SK-N-SH treated with all-trans-retinoic acid at 6 μM for 48 hours (cell line): ENCODE data around the gene B4GALNT3.
A peak's percentile ranks its signal among the peaks of the same experiment; 100 is the strongest.

Experiments
- ATAC-seq: fragments of 200-7000 bp; cut with Tn5 transposase; 3 replicates; pipeline ENCODE4 v1.9.1; 2020; ENCODE audit warnings: mild to moderate bottlenecking, moderate library complexity
- ARNTL ChIP-seq: fragments of 450-650 bp; formaldehyde crosslinking; IDR thresholded peaks from 2 replicates; pipeline ENCODE4 v1.5.0; 2020; ENCODE audit warnings: low read depth, mild to moderate bottlenecking, moderate library complexity, borderline replicate concordance
- BACH2 ChIP-seq: fragments of 250-450 bp; sonication (Bioruptor Pico); IDR thresholded peaks from 2 replicates; pipeline ENCODE4 v1.9.0; 2021; ENCODE audit warnings: mild to moderate bottlenecking, borderline replicate concordance
- CSDC2 ChIP-seq: fragments of 250-450 bp; sonication (Bioruptor Pico); IDR thresholded peaks from 2 replicates; pipeline ENCODE4 v1.5.0; 2020; ENCODE audit warnings: mild to moderate bottlenecking, moderate library complexity
- GLIS3 ChIP-seq: fragments of 250-450 bp; sonication (Bioruptor Pico); IDR thresholded peaks from 2 replicates; pipeline ENCODE4 v1.5.0; 2020; ENCODE audit warnings: mild to moderate bottlenecking, moderate library complexity
- ISL1 ChIP-seq: fragments of 250-450 bp; sonication (Bioruptor Pico); IDR thresholded peaks from 2 replicates; pipeline ENCODE4 v2.1.2; 2022; ENCODE audit warnings: mild to moderate bottlenecking, moderate library complexity
- OSR1 ChIP-seq: fragments of 250-450 bp; sonication (Bioruptor Pico); IDR thresholded peaks from 2 replicates; pipeline ENCODE4 v1.8.0; 2022; ENCODE audit warnings: moderate library complexity, mild to moderate bottlenecking, inconsistent platforms
- PPARA ChIP-seq: fragments of 250-450 bp; sonication (Bioruptor Pico); IDR thresholded peaks from 2 replicates; pipeline ENCODE4 v1.5.0; 2020; ENCODE audit warnings: mild to moderate bottlenecking, borderline replicate concordance
- RARB ChIP-seq: fragments of 250-450 bp; sonication (Bioruptor Pico); IDR thresholded peaks from 2 replicates; pipeline ENCODE4 v1.8.0; 2021; ENCODE audit warnings: mild to moderate bottlenecking, moderate library complexity
- TCF4 ChIP-seq: fragments of 250-450 bp; sonication (Bioruptor Pico); IDR thresholded peaks from 2 replicates; pipeline ENCODE4 v1.8.0; 2021; ENCODE audit warnings: mild to moderate bottlenecking, moderate library complexity, borderline replicate concordance
- TOX ChIP-seq: fragments of 250-450 bp; sonication (Bioruptor Pico); IDR thresholded peaks from 2 replicates; pipeline ENCODE4 v1.8.0; 2021; ENCODE audit warnings: mild to moderate bottlenecking, moderate library complexity, borderline replicate concordance
- ZC3H10 ChIP-seq: fragments of 250-450 bp; sonication (Bioruptor Pico); IDR thresholded peaks from 2 replicates; pipeline ENCODE4 v1.5.1; 2021; ENCODE audit warnings: mild to moderate bottlenecking, moderate library complexity
- ZFP30 ChIP-seq: fragments of 450-650 bp; formaldehyde crosslinking; IDR thresholded peaks from 2 replicates; pipeline ENCODE4 v1.5.0; 2022; ENCODE audit warnings: mild to moderate bottlenecking, moderate library complexity
- ZNF565 ChIP-seq: fragments of 450-650 bp; formaldehyde crosslinking; conservative IDR thresholded peaks from 2 replicates; pipeline ENCODE4 v1.5.0; 2020; ENCODE audit warnings: low read depth, mild to moderate bottlenecking, moderate library complexity
- ZNF70 ChIP-seq: fragments of 450-650 bp; formaldehyde crosslinking; IDR thresholded peaks from 2 replicates; pipeline ENCODE4 v1.5.0; 2020; ENCODE audit warnings: mild to moderate bottlenecking, moderate library complexity
- ZNF8 ChIP-seq: fragments of 450-650 bp; formaldehyde crosslinking; IDR thresholded peaks from 2 replicates; pipeline ENCODE4 v1.5.0; 2020; ENCODE audit warnings: mild to moderate bottlenecking, moderate library complexity
- TF ChIP-seq, protein P1 (sequence below): fragments of 250-450 bp; sonication (Bioruptor Pico); IDR thresholded peaks from 2 replicates; pipeline ENCODE4 v1.8.0; 2020; ENCODE audit warnings: mild to moderate bottlenecking, moderate library complexity, borderline replicate concordance
- TF ChIP-seq, protein P2 (sequence below): fragments of 250-450 bp; sonication (Bioruptor Pico); IDR thresholded peaks from 2 replicates; pipeline ENCODE4 v1.5.0; 2020; ENCODE audit warnings: mild to moderate bottlenecking, moderate library complexity
- TF ChIP-seq, protein P3 (sequence below): fragments of 250-450 bp; sonication (Bioruptor Pico); IDR thresholded peaks from 2 replicates; pipeline ENCODE4 v1.5.1; 2021; ENCODE audit warnings: mild to moderate bottlenecking, moderate library complexity
- TF ChIP-seq, protein P4 (sequence below): fragments of 250-450 bp; sonication (Bioruptor Pico); IDR thresholded peaks from 2 replicates; pipeline ENCODE4 v1.8.0; 2021; ENCODE audit warnings: low read depth, mild to moderate bottlenecking, moderate library complexity, borderline replicate concordance

The B4GALNT3 gene

DNA sequence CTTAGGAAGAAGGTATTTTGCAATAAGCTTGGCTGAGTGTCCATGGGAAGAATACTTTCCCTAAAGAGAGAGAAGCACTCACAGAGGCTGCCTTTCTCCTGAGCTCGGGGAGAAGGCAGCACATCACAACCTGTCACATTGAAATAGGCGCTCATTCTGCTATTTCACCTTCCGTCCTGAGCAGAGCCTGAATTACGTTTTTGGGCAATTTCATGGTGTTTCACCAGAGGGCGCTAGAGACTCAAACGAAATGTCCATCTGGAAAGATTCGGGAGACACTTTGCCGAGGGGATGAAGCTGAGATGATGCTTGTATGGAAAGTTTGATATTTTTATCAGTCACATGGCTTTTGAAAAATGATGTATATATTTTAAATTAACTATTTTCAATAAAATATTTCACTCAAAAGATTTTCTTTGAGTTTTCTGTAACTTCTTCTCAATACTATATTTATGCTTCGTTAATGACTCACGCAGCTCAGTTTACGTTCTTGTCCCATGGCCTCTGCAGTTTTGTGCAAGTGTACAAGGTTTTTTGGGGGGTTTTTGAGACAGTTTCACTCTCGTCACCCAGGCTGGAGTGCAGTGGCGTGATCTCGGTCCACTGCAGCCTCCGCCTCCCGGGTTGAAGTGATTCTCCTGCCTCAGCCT is 17.4 kb upstream of the B4GALNT3 start:
- TF ChIP-seq GLIS3 (CRISPR knock-in tag) (no peak), ZC3H10 (CRISPR knock-in tag) (no peak), PPARA (CRISPR knock-in tag) (no peak), ZNF70 (no peak), ARNTL (CRISPR knock-in tag) (no peak), ZNF8 (CRISPR knock-in tag) (no peak), BACH2 (CRISPR knock-in tag) (no peak), OSR1 (no peak)
- TF ChIP-seq, protein P1, sequence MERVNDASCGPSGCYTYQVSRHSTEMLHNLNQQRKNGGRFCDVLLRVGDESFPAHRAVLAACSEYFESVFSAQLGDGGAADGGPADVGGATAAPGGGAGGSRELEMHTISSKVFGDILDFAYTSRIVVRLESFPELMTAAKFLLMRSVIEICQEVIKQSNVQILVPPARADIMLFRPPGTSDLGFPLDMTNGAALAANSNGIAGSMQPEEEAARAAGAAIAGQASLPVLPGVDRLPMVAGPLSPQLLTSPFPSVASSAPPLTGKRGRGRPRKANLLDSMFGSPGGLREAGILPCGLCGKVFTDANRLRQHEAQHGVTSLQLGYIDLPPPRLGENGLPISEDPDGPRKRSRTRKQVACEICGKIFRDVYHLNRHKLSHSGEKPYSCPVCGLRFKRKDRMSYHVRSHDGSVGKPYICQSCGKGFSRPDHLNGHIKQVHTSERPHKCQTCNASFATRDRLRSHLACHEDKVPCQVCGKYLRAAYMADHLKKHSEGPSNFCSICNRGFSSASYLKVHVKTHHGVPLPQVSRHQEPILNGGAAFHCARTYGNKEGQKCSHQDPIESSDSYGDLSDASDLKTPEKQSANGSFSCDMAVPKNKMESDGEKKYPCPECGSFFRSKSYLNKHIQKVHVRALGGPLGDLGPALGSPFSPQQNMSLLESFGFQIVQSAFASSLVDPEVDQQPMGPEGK (CRISPR knock-in tag): no peak
- TF ChIP-seq, protein P2, sequence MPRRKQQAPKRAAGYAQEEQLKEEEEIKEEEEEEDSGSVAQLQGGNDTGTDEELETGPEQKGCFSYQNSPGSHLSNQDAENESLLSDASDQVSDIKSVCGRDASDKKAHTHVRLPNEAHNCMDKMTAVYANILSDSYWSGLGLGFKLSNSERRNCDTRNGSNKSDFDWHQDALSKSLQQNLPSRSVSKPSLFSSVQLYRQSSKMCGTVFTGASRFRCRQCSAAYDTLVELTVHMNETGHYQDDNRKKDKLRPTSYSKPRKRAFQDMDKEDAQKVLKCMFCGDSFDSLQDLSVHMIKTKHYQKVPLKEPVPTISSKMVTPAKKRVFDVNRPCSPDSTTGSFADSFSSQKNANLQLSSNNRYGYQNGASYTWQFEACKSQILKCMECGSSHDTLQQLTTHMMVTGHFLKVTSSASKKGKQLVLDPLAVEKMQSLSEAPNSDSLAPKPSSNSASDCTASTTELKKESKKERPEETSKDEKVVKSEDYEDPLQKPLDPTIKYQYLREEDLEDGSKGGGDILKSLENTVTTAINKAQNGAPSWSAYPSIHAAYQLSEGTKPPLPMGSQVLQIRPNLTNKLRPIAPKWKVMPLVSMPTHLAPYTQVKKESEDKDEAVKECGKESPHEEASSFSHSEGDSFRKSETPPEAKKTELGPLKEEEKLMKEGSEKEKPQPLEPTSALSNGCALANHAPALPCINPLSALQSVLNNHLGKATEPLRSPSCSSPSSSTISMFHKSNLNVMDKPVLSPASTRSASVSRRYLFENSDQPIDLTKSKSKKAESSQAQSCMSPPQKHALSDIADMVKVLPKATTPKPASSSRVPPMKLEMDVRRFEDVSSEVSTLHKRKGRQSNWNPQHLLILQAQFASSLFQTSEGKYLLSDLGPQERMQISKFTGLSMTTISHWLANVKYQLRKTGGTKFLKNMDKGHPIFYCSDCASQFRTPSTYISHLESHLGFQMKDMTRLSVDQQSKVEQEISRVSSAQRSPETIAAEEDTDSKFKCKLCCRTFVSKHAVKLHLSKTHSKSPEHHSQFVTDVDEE: no peak
- TF ChIP-seq, all 23 proteins: peak for 0

DNA sequence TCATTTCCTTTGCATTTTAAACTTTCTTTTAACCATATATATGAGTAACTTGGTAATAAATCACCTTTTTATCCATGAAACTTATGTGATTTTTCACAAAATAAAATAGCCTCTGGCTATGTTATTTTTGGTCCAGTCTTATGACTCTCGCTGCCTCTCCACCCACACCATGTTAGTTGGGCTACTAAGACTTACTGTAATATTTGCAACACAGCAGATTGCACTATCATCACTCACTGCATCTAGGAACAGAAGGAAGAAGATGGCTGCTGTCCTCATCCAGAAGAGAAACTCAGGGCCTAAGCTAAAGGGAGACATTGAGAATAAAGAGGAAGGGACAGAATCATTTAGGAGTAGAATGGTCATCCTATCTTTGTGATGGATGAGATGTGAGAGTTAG is 12.6 kb upstream of the B4GALNT3 start:
- ATAC-seq: no peak
- TF ChIP-seq OSR1: no peak
- no peak for TF ChIP-seq TCF4 (CRISPR knock-in tag)

More for the DNA sequence above, 17.4 kb upstream of the B4GALNT3 start:
- ATAC-seq: peak; percentile 70

DNA sequence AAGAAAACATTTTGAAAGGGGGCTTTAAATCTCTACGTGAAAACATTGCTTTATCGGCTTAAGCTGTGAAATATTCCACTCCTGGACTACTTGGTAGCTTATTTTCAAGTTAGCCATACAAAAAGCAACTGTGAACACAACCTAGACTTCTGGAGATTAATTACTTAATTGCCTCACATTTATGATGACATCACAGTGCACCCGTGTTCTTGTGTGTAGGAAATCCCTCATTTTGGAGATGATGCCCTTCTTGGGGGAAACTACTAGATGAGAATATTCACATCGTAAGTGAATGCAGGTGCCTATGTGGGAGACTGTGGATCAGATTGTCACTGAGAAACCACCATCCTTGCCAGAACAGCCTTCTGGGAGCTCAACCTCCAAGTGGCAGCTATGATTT is 10.5 kb upstream of the B4GALNT3 start:
- ATAC-seq: no peak
- no peak for TF ChIP-seq RARB (CRISPR knock-in tag)
- no peak for TF ChIP-seq ARNTL (CRISPR knock-in tag)
- no peak for TF ChIP-seq ZFP30 (CRISPR knock-in tag)
- TF ChIP-seq TOX (CRISPR knock-in tag): no peak
- TF ChIP-seq ZNF565 (CRISPR knock-in tag): no peak
- TF ChIP-seq GLIS3 (CRISPR knock-in tag): no peak
- TF ChIP-seq, protein P3, sequence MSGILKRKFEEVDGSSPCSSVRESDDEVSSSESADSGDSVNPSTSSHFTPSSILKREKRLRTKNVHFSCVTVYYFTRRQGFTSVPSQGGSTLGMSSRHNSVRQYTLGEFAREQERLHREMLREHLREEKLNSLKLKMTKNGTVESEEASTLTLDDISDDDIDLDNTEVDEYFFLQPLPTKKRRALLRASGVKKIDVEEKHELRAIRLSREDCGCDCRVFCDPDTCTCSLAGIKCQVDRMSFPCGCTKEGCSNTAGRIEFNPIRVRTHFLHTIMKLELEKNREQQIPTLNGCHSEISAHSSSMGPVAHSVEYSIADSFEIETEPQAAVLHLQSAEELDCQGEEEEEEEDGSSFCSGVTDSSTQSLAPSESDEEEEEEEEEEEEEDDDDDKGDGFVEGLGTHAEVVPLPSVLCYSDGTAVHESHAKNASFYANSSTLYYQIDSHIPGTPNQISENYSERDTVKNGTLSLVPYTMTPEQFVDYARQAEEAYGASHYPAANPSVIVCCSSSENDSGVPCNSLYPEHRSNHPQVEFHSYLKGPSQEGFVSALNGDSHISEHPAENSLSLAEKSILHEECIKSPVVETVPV: no peak
- TF ChIP-seq ZNF8 (CRISPR knock-in tag): no peak

DNA sequence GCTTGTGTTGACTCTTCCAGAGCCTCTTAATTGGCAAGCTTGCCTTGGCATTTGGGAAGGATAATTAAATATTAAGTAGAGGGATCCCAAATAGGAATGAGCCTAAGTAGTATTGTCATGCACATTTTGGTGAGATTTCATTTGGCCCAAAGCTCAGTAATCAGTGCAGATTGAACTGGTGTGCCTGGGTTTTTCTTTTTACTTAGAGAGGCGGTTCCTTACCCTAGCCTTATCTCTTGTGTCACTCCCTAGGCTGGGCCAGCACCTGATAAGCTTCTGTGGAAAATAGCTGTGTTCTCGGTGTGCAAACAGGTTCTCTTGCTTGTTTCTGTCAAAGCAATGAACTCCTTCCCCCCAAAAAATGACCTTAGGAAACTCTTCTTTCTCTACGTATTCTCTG is 9.3 kb upstream of the B4GALNT3 start:
- TF ChIP-seq ZC3H10 (CRISPR knock-in tag): no peak
- TF ChIP-seq ZNF8 (CRISPR knock-in tag): no peak
- TF ChIP-seq TOX (CRISPR knock-in tag): no peak
- no peak for TF ChIP-seq ISL1 (CRISPR knock-in tag)
- TF ChIP-seq, protein P4, sequence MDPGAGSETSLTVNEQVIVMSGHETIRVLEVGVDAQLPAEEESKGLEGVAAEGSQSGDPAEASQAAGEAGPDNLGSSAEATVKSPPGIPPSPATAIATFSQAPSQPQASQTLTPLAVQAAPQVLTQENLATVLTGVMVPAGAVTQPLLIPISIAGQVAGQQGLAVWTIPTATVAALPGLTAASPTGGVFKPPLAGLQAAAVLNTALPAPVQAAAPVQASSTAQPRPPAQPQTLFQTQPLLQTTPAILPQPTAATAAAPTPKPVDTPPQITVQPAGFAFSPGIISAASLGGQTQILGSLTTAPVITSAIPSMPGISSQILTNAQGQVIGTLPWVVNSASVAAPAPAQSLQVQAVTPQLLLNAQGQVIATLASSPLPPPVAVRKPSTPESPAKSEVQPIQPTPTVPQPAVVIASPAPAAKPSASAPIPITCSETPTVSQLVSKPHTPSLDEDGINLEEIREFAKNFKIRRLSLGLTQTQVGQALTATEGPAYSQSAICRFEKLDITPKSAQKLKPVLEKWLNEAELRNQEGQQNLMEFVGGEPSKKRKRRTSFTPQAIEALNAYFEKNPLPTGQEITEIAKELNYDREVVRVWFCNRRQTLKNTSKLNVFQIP (CRISPR knock-in tag): no peak
- no peak for TF ChIP-seq CSDC2
- no peak for TF ChIP-seq ZNF70
- TF ChIP-seq, all 23 proteins: peak for 0
- ATAC-seq: no peak
